DND-41 (cell line): ENCODE results near the gene HVCN1.

Source experiments
- CTCF ChIP-seq: IDR thresholded peaks from 2 replicates; pipeline ENCODE4 v1.5.1; 2012; ENCODE audit warnings: borderline replicate concordance, low read length, moderate library complexity, mild to moderate bottlenecking; ENCODE audit not compliant: poor library complexity, severe bottlenecking; ENCODE audit errors: extremely low read depth
- EZH2 ChIP-seq: IDR thresholded peaks from 3 replicates; pipeline ENCODE4 v1.6.1; 2012; ENCODE audit warnings: borderline replicate concordance, low read depth, mild to moderate bottlenecking, moderate library complexity, low read length, inconsistent platforms; ENCODE audit not compliant: severe bottlenecking

GRCh38 chr12:110687396-110688169 is 1.3 kb downstream of the HVCN1 start:
- TF ChIP-seq EZH2, result no peak
- no peak for TF ChIP-seq CTCF
